Mucosa of descending colon (tissue), 3 donors: ENCODE measurements around the gene POMT2. TPM values are rescaled to one million over a fixed set of nuclear protein-coding genes. Genes with fewer than 3 reads are reported as not detected.
"Not testable (repeated sequence)": the region's sequence is repeated elsewhere in the genome, so short reads cannot be mapped to it uniquely, and the experiment has no call there.

ENCODE experiments used
- ATAC-seq: fragments of 200-7000 bp; cut with Tn5 transposase; one replicate; pipeline ENCODE4 v1.9.1; 2020; ENCODE audit warnings: mild to moderate bottlenecking, moderate library complexity
- DNase-seq, 3 donors: peaks; one replicate each; pipeline ENCODE4 v3.0.0-alpha.2; 2020
- H3K36me3 ChIP-seq: fragments of 200-600 bp; one replicate; pipeline ENCODE4 v1.8.0; 2021; ENCODE audit warnings: low read depth, mild to moderate bottlenecking
- H3K4me1 ChIP-seq: fragments of 200-600 bp; one replicate; pipeline ENCODE4 v1.8.0; 2021; ENCODE audit warnings: low read depth, mild to moderate bottlenecking
- H3K4me3 ChIP-seq: fragments of 200-600 bp; one replicate; pipeline ENCODE4 v1.8.0; 2021; ENCODE audit warnings: mild to moderate bottlenecking
- H3K9me3 ChIP-seq: fragments of 200-600 bp; one replicate; pipeline ENCODE4 v1.8.0; 2021; ENCODE audit warnings: mild to moderate bottlenecking
- intact Hi-C, 2 donors: fragments of 100-400 bp; cut with DNase I in 1 of 2; cut with micrococcal nuclease in 1 of 2; formaldehyde crosslinking; loops; one replicate each; pipeline versions ENCODE4 v1.11.0 to v1.11.1; 2022; cut with DNase I, micrococcal nuclease
- total RNA-seq, 3 donors: library from RNA; stranded (reverse); fragmentation: NEBNext Ultra II Directional in 2 of 3; extraction: Animal tissue kit (Norgen Biotek cat#: 25700) in 2 of 3; gene quantifications; one replicate each; pipeline versions ENCODE4 v1.2.1 to v1.2.4, GENCODE V29; 2021 to 2023
- TF ChIP-seq, protein P1 (sequence below): fragments of 200-600 bp; IDR thresholded peaks from one replicate; pipeline ENCODE4 v1.8.0; 2022; ENCODE audit warnings: antibody characterized with exemption, mild to moderate bottlenecking
- donor health status: DM: no; HTN: no; CAD: no; lungs with moderate emphysema.
- donor health status: DM: no; HTN: no; CAD: no.
- donor health status: DM: no; HTN: yes; CAD: no.

POMT2 gene
- total RNA-seq, 3 donors from 2014 or later: 22.9 to 28.5 (median 23.2) TPM

DNA sequence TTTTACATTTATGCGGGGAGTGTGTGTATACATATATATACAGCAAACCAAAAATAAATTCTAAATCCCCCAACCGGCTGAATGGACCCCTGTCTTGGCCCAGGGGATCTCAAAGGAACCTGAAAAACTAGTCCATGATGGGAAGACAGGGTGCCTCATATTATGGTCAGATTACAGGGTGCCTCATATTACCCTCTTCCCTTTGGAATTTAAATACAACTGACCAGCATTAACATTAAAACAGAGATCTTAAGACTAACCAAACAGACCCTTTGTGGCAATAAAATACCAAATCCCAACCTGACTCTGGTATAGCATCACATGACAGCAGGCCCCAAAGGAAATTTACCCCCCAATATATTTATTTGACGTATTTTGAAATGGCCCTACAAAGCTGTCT, 17.2 kb upstream of the POMT2 start:
- DNase-seq: no peak
- no peaks in the 10 kb centered on the region for H3K36me3 ChIP-seq
- no peak for ATAC-seq
- H3K4me1 ChIP-seq: no peaks in the 10 kb centered on the region
- TF ChIP-seq, protein P1, sequence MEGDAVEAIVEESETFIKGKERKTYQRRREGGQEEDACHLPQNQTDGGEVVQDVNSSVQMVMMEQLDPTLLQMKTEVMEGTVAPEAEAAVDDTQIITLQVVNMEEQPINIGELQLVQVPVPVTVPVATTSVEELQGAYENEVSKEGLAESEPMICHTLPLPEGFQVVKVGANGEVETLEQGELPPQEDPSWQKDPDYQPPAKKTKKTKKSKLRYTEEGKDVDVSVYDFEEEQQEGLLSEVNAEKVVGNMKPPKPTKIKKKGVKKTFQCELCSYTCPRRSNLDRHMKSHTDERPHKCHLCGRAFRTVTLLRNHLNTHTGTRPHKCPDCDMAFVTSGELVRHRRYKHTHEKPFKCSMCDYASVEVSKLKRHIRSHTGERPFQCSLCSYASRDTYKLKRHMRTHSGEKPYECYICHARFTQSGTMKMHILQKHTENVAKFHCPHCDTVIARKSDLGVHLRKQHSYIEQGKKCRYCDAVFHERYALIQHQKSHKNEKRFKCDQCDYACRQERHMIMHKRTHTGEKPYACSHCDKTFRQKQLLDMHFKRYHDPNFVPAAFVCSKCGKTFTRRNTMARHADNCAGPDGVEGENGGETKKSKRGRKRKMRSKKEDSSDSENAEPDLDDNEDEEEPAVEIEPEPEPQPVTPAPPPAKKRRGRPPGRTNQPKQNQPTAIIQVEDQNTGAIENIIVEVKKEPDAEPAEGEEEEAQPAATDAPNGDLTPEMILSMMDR: no peak
- H3K9me3 ChIP-seq: no peaks in the 10 kb centered on the region
- intact Hi-C loops: no loop called here
- no peak overlapping the region for H3K4me3 ChIP-seq

DNA sequence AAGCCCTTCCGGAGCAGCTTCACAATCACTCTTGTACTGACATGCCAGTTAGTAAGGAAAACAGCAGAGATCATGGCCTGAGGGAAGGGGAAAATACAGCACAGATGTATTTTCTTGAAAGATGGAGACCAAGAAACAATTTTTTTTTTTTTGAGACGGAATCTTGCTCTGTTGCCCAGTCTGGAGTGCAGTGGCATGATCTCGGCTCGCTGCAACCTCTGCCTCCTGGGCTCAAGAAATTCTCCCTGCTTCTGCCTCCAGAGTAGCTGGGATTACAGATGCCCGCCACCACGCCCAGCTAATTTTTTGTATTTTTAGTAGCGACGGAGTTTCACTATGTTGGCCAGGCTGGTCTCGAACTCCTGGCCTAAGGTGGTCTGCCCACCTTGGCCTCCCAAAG, 16.6 kb upstream of the POMT2 start:
- DNase-seq, H3K4me3 ChIP-seq, H3K9me3 ChIP-seq, intact Hi-C loops, ATAC-seq, H3K4me1 ChIP-seq, H3K36me3 ChIP-seq: not testable (repeated sequence)

DNA sequence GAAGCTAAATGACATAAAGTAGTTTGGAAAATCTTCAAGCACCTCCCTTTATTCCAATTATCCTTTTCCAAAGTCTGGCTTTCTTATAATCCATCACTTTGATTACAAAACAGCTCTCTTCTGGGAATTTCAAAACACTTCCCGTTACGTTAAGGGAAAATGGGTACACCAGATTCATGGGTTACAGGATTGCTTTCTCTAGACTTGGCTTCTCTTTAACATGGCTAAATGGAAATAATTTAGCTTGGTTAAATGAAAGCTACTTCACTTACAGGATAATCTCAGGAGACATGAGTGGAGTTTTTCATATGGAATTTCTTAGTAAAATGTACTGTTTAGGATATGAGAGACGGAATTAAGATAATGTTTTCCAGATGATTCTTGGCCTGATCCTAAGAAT, 14.9 kb upstream of the POMT2 start:
- H3K36me3 ChIP-seq: no peaks in the 10 kb centered on the region
- ATAC-seq (no peak), DNase-seq (no peak)
- no peak overlapping the region for H3K4me3 ChIP-seq
- intact Hi-C loops: no loop called here
- H3K9me3 ChIP-seq: no peaks in the 10 kb centered on the region
- H3K4me1 ChIP-seq: no peaks in the 10 kb centered on the region
- TF ChIP-seq, protein P1: no peak

DNA sequence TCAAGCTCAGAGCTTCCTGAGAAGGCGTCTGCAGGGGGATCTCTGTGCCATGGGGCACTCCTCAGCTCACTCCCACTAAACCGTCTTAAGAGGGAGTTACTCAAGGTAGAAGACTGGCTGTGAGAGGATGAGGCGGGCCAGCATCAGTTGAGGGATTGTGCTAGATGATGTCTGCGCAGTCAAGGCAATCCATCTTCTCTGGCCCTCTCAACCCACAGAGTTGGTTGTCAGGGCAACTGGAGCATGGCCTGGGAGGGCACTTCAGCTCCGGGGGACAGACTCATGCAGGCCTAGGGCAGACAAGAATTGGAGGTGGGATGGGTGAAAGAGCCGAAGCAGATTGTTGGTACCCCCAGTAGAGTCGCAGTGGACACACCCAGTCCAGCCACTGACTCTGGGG, 9.2 kb upstream of the POMT2 start:
- TF ChIP-seq, protein P1: no peak
- H3K4me1 ChIP-seq: no peaks in the 10 kb centered on the region
- DNase-seq (no peak), ATAC-seq (no peak)
- intact Hi-C loops: no loop called here
- no peaks in the 10 kb centered on the region for H3K36me3 ChIP-seq
- H3K4me3 ChIP-seq: no peak overlapping the region
- H3K9me3 ChIP-seq: no peaks in the 10 kb centered on the region

DNA sequence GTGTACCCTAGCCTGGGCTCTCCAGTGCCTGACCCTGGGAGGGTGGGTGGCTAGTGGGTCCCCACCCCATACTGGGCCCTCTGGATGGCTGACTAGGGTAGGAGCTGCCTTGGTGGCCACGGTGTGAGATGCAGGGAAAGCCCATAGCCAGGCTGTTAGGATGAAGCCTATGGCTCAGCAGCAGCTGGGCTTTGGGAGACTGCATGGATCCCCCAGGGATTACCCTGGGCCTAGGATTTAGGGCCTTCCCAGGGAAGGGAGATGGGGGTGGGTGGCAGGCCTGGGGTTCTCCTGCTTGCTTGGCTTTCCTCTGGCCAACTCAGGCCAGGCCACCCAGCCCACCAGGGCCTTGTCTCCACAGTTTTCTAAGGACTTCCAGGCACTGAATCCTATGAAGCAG, 6.4 kb upstream of the POMT2 start:
- TF ChIP-seq, protein P1: no peak
- DNase-seq: no peak
- no peaks in the 10 kb centered on the region for H3K4me1 ChIP-seq
- H3K9me3 ChIP-seq: no peaks in the 10 kb centered on the region
- intact Hi-C loops: no loop called here
- H3K36me3 ChIP-seq: no peaks in the 10 kb centered on the region
- ATAC-seq: no peak
- no peak overlapping the region for H3K4me3 ChIP-seq

DNA sequence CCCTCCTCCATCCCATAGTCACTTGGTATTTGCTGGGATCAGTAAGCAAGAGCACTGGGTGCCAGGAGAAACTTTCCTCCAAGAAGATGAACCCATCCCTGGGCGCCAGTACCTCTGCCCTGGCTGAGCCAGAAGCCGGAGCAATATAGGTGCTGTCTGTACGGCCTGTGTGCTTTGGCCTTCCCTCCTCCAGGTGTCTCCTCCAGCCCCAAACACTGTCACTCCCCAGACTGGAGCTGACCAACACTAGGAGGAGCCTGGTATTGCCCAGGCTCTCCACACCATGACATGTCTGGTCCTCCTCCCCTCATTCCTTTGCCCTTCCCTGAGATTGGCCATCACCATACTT, 5.0 kb upstream of the POMT2 start:
- DNase-seq (no peak), ATAC-seq (no peak)
- Histone ChIP-seq H3K4me3 (no peak overlapping the region), H3K36me3 (no peaks in the 10 kb centered on the region), H3K9me3 (no peaks in the 10 kb centered on the region), H3K4me1 (no peaks in the 10 kb centered on the region)
- TF ChIP-seq, protein P1: no peak
- intact Hi-C loops: no loop called here
